Uterus (tissue), 4 donors: ENCODE data around the gene CDS2. TPM values are rescaled to one million over a fixed set of nuclear protein-coding genes. Genes with fewer than 3 reads are reported as not detected.
A peak's percentile ranks its signal among the peaks of the same experiment; 100 is the strongest.

ENCODE experiments used
- DNase-seq, 2 donors: peaks; one replicate each; pipeline ENCODE4 v3.0.0-alpha.2; 2019 to 2020
- H3K27ac ChIP-seq, 2 donors: fragments of 200-600 bp; sonication (generic); 1 replicate in 1 of 2; 2 replicates in 1 of 2; pipeline ENCODE4 v1.5.1; 2016 to 2018
- H3K27me3 ChIP-seq, 2 donors: fragments of 200-600 bp; sonication (generic); one replicate each; pipeline ENCODE4 v1.5.1; 2018 to 2019; ENCODE audit warnings: control low read depth in 1 of 2
- H3K36me3 ChIP-seq, 2 donors: fragments of 200-600 bp; sonication (generic); one replicate each; pipeline ENCODE4 v1.5.1; 2019; ENCODE audit warnings: control low read depth in 1 of 2
- H3K4me1 ChIP-seq, 2 donors: fragments of 200-600 bp; sonication (generic); one replicate each; pipeline ENCODE4 v1.5.1; 2018 to 2019; ENCODE audit warnings: control low read depth in 1 of 2
- H3K4me3 ChIP-seq, 2 donors: fragments of 200-600 bp; sonication (generic); 1 replicate in 1 of 2; 2 replicates in 1 of 2; pipeline ENCODE4 v1.5.1; 2018 to 2019; ENCODE audit warnings: mild to moderate bottlenecking in 1 of 2
- H3K9me3 ChIP-seq, 2 donors: fragments of 200-600 bp; sonication (generic); one replicate each; pipeline ENCODE4 v1.5.1; 2019; ENCODE audit warnings: control low read depth in 1 of 2
- POLR2A ChIP-seq, 2 donors: fragments of 450-650 bp; IDR thresholded peaks; one replicate each; pipeline ENCODE4 v1.6.1; 2016; ENCODE audit warnings: antibody characterized with exemption in 2 of 2, mild to moderate bottlenecking in 1 of 2, moderate library complexity in 1 of 2
- intact Hi-C: fragments of 100-400 bp; cut with DNase I; formaldehyde crosslinking; loops from one replicate; pipeline ENCODE4 v1.15.1; 2023; ENCODE audit warnings: low total_unique reads
- total RNA-seq, 4 donors: library from RNA; depleted of rRNA in 3 of 4; stranded (reverse); fragments of >200 nt in 3 of 4; gene quantifications; one replicate each; pipeline versions ENCODE4 v1.1.0 to v1.2.4, GENCODE V29; 2014 to 2023
- TF ChIP-seq, protein P1 (sequence below), 4 experiments: fragments of 200-600 bp in 2 of 4; fragments of 450-650 bp in 2 of 4; sonication (generic) in 2 of 4; IDR thresholded peaks; one replicate each; pipeline ENCODE4 v1.5.1; 2016 to 2019; ENCODE audit warnings: antibody characterized with exemption in 4 of 4, mild to moderate bottlenecking in 2 of 4, moderate library complexity in 1 of 4
- donor health status: DM: yes; HTN: yes; CAD: no.

The CDS2 gene
- total RNA-seq, 4 donors from 2014 or later: 22.5 to 66.6 (median 41.7) TPM

DNA sequence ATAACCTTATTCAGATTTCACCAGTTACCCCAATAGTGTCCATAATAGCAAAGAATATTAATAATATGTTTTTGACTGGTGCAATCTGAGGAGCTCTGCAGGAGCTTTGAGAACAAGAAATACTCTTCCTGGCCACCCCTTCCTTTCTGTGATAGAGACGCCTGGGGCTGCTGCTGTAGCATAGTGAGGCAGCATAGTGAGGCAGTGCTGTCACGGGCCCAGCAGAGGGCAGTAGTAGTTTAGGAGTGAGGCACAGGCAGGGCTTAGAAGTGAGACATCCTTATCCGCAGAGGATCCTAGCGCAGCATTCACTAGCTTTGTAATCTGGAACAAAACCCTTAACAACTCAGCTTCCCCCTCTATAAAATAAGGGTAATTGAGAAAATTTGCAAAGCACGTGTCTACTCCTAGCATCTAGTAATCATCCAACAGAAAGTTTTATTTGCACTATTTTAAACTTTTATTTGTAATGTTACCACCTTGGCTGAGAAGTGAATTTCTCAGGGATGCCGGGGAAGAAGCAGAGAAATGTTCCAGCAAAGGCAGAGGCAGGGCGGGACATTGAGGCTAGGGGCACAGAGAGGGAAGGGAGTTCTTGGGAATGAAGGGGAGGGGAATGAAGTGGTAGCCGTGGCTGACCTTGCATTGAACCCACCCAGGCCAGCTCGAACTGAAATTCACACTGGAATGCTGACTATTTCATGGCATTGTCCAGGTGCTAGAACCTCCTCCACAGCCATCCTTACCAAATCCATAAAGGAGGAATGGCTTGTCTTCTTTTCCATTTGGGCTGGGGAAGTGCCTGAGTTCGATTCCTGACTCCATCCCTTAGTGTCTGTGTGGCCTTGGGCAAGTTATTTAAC lies 78.8 kb downstream of the CDS2 start:
- intact Hi-C loops: loop anchor here (10.0 kb wide), 1 partner anchor 239 kb away; no protein-coding TSS in a partner anchor
- TF ChIP-seq POLR2A (IDR thresholded peaks at IDR 0.05): no peak
- TF ChIP-seq, protein P1, sequence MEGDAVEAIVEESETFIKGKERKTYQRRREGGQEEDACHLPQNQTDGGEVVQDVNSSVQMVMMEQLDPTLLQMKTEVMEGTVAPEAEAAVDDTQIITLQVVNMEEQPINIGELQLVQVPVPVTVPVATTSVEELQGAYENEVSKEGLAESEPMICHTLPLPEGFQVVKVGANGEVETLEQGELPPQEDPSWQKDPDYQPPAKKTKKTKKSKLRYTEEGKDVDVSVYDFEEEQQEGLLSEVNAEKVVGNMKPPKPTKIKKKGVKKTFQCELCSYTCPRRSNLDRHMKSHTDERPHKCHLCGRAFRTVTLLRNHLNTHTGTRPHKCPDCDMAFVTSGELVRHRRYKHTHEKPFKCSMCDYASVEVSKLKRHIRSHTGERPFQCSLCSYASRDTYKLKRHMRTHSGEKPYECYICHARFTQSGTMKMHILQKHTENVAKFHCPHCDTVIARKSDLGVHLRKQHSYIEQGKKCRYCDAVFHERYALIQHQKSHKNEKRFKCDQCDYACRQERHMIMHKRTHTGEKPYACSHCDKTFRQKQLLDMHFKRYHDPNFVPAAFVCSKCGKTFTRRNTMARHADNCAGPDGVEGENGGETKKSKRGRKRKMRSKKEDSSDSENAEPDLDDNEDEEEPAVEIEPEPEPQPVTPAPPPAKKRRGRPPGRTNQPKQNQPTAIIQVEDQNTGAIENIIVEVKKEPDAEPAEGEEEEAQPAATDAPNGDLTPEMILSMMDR (IDR thresholded peaks at IDR 0.05): peak; percentile 61 to 76 (median 65)
- peak; percentile 57 to 58 for DNase-seq
- no peak overlapping the region for H3K4me3 ChIP-seq
- H3K27ac ChIP-seq: no peak overlapping the region
- H3K9me3 ChIP-seq: no peaks in the 10 kb centered on the region
- no peaks in the 10 kb centered on the region for H3K27me3 ChIP-seq
- no peaks in the 10 kb centered on the region for H3K36me3 ChIP-seq
- H3K4me1 ChIP-seq: no peaks in the 10 kb centered on the region

DNA sequence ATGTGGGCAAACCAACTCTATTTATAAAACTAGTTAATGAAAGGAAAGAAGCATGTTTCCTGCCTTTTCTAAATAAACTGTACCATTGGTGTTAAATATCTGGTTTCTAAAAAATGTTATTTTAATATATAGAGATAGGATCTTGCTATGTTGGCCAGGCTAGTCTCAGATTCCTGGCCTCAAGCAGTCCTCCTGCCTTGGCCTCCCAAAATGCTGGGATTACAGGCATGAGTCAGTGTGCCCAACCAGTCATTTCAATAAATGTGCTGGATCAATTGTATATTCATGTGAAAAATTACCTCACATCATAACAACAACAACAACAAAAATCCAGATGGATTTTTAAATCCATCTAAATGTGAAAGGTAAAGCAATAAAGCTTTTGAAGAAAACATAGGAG lies 80.3 kb downstream of the CDS2 start:
- no peak for TF ChIP-seq POLR2A (IDR thresholded peaks at IDR 0.05)
- TF ChIP-seq, protein P1 (IDR thresholded peaks at IDR 0.05): no peak
- intact Hi-C loops: loop anchor here (10.0 kb wide), 1 partner anchor 238 kb away; no protein-coding TSS in a partner anchor
- no peak overlapping the region for H3K27ac ChIP-seq
- no peaks in the 10 kb centered on the region for H3K9me3 ChIP-seq
- no peak for DNase-seq
- no peaks in the 10 kb centered on the region for H3K36me3 ChIP-seq
- no peaks in the 10 kb centered on the region for H3K4me1 ChIP-seq
- H3K27me3 ChIP-seq: no peaks in the 10 kb centered on the region
- no peak overlapping the region for H3K4me3 ChIP-seq

DNA sequence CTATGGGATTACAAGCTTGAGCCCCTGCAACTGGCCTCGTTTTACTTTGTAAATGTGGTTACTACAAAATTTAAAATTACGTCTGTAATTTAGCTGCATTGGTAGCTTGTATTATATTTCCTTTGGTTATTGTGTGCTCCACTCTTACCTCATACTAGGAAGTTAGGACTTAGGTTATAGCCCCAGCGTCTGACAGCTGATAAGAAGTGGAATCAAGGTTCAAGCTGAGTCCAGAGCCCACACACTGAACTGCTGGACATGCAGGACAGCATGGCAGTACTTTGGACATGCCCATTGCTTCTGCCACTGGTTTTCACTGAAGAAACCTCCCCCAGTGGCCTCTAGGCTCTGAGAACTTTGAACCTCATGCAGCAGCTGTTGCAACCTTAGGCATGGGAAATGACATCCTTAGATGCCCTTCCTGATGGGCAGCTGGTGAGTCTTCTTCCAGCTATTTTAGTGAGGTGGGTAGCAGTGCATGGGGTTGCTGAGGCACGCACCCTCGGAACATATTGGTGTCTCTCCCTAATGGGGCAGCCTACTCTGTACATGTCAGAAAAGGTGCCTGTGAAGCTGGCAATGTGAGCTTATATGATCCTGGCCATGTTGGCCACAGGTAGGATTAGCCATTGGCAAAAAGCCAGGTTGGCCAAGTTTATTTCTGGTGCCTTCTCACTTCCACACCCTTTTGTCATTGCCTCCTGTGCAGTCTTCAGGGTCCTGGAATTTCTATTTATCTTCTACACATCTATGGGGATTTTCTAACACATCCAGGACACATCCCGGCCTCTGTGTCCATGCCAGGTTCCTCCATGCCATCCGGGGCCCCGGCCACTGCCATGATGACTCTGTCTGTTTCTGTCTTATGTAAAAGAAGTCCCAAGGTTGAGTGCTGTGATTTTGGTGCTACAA lies 85.3 kb downstream of the CDS2 start:
- Histone ChIP-seq H3K27me3 (no peaks in the 10 kb centered on the region), H3K4me3 (no peak overlapping the region), H3K27ac (no peak overlapping the region), H3K36me3 (no peaks in the 10 kb centered on the region), H3K4me1 (no peaks in the 10 kb centered on the region), H3K9me3 (no peaks in the 10 kb centered on the region)
- intact Hi-C loops: no loop called here
- DNase-seq: no peak
- TF ChIP-seq, protein P1 (IDR thresholded peaks at IDR 0.05): no peak
- no peak for TF ChIP-seq POLR2A (IDR thresholded peaks at IDR 0.05)

DNA sequence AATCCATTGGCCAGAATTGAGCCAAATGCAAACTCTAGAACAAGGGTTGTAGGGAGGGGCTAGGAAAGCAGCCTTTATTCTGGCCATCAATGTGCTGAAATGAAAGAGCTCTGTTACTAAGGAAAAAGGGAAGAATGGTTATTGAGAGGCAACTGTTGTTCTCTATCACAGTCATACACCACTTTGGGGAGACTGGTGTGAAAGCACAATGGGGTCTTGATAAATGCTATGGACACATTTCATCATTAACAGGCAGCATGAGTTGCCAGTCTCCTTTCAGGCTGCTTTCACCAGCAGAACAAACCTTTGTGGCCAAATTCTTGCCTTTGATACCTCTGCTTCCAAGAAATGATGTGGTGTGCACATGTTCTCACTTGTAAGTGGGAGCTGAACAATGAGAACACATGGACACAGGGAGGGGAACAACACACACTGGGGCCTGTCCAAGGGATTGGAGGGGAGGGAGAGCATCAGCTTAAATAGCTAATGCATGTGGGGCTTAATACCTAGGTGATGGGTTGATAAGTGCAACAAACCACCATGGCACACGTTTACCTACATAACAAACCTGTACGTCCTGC lies 86.2 kb downstream of the CDS2 start:
- no peaks in the 10 kb centered on the region for H3K4me1 ChIP-seq
- no peak overlapping the region for H3K27ac ChIP-seq
- H3K4me3 ChIP-seq: no peak overlapping the region
- TF ChIP-seq, protein P1 (IDR thresholded peaks at IDR 0.05): no peak
- no peak for TF ChIP-seq POLR2A (IDR thresholded peaks at IDR 0.05)
- DNase-seq: no peak
- intact Hi-C loops: no loop called here
- no peaks in the 10 kb centered on the region for H3K9me3 ChIP-seq
- no peaks in the 10 kb centered on the region for H3K27me3 ChIP-seq
- H3K36me3 ChIP-seq: no peaks in the 10 kb centered on the region
